Activated T-helper 1 cell treated with anti-CD3 and anti-CD28 coated beads, Interleukin-12 subunit alpha, Interleukin-12 subunit beta, Interleukin-2, Interleukin-4 antibody, amounts not matched to agents 30 ng/mL and 10 ng/mL and 1 ng/mL, durations not matched to agents 14 hours and 24 hours and 36 hours (primary cell): ENCODE measurements around the gene MAGI1. TPM values are rescaled to one million over a fixed set of nuclear protein-coding genes. Genes with fewer than 3 reads are reported as not detected.

Experiments used
- DNase-seq: peaks from one replicate; pipeline ENCODE4 v3.0.0; 2021; ENCODE audit warnings: low spot score
- H3K27ac Mint-ChIP-seq: one replicate; pipeline ENCODE4 v1.8.0; 2021; ENCODE audit warnings: mild to moderate bottlenecking, mixed read lengths
- H3K27me3 Mint-ChIP-seq: one replicate; pipeline ENCODE4 v1.8.0; 2022; ENCODE audit warnings: mild to moderate bottlenecking, moderate library complexity, mixed read lengths; ENCODE audit not compliant: insufficient read depth
- H3K36me3 Mint-ChIP-seq: one replicate; pipeline ENCODE4 v1.8.0; 2021; ENCODE audit warnings: low read depth, mixed read lengths
- H3K4me1 Mint-ChIP-seq: one replicate; pipeline ENCODE4 v1.8.0; 2021; ENCODE audit warnings: low read depth, mixed read lengths
- H3K4me3 Mint-ChIP-seq: one replicate; pipeline ENCODE4 v1.8.0; 2021; ENCODE audit warnings: mild to moderate bottlenecking, moderate library complexity, mixed read lengths
- H3K9me3 Mint-ChIP-seq: one replicate; pipeline ENCODE4 v1.8.0; 2021; ENCODE audit warnings: mixed read lengths
- intact Hi-C: fragments of 100-400 bp; cut with micrococcal nuclease; formaldehyde crosslinking; loops from one replicate; pipeline ENCODE4 v1.15.1; 2024
- total RNA-seq: library from RNA; stranded (reverse); gene quantifications from 2 replicates; pipeline ENCODE4 v1.2.3, GENCODE V29; 2022

The MAGI1 gene
- total RNA-seq, 1 donor from 2014 or later: 0.75 TPM

DNA sequence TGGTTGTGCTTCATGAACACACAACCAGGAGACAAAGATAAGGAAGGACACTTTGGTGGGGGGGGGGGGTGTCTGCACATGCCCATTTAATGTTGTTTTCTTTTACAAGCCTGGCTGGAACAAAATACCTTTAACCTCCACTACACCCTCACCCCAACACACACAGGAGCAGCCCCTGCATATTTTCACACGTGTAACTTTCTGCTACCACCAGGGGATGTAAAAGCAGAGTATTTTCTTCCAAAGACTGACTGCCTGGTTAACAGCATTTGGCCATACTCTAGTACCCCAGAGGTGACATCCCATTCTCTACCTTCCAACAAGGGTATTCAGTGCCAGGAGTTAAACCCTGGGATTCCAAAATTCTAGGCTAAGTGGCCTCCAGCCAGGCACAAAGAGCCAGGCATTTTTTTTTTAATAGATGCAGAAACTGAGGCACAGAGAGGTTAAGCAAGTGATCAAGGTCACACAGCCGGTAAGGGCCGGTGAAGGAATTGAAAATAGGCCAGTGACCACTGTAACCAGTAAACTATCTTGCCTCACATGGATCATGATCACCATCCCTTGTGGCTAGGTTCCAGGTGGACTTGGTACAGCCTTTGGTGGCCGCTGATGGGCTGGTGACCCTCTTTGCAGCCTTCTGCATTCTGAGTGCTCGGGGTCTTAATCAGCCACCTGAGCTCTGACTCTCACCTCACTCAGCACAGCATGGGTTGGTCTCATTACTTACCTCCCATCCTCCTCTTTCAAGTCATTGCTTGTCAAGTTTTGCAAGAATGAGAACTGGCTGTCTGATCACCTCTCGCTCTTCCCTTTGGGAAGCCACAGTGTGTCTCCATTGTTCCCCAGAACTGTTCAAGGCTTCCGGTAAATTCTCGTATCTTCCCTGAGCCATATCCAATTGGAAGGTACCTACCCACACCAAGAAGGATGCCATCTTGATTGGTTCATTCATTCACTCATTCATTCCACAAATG is 20.4 kb downstream of the MAGI1 start:
- Mint-ChIP-seq H3K4me1 (no peaks in the 10 kb centered on the region), H3K27ac (no peak overlapping the region), H3K36me3 (no peaks in the 10 kb centered on the region), H3K4me3 (no peak overlapping the region), H3K9me3 (no peaks in the 10 kb centered on the region), H3K27me3 (peaks cover 1% of the 10 kb centered on the region)
- DNase-seq: no peak
- intact Hi-C loops: no loop called here

DNA sequence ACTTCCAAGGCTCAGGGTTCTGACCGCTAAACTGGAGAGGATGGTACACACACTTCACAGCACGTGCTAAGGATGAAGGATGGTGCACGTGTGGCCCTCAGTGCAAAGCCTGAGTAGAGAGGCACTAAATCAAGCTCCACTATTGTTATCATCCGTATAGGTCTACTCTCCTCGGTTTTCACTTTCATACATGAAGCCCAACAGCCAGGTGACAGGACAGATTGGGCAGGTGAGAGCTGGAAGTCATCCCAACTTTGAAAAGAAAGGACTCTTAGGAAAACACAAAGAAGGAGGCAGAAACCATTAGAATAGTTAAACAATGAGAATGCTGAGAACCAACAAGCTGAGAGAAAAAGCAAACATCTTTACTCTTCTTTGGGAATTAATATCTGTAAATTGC is 21.1 kb downstream of the MAGI1 start:
- Mint-ChIP-seq H3K27ac (no peak overlapping the region), H3K9me3 (no peaks in the 10 kb centered on the region), H3K27me3 (peaks cover 1% of the 10 kb centered on the region), H3K36me3 (no peaks in the 10 kb centered on the region), H3K4me3 (no peak overlapping the region), H3K4me1 (no peaks in the 10 kb centered on the region)
- intact Hi-C loops: no loop called here
- no peak for DNase-seq

DNA sequence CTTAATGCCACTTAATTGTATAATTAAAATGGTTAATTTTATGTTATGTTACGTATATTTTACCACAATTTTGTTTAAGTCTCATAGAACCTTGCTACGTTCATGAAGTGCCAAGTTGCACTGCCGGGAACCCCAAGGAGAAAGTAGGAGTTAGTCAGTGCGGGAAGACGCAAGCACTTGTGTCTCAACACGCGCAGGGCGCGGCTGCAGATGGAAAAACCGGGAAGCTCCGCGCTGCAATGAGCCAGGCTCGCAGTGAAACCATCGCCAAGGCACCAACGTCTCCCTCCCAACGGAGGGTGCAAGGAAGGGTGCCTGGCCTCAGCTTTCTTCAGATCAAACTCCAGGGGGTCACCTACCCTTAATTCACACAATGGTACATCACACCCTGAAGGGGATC is 21.6 kb downstream of the MAGI1 start:
- Mint-ChIP-seq H3K9me3 (no peaks in the 10 kb centered on the region), H3K36me3 (no peaks in the 10 kb centered on the region), H3K4me1 (no peaks in the 10 kb centered on the region), H3K4me3 (no peak overlapping the region), H3K27me3 (peaks cover 1% of the 10 kb centered on the region), H3K27ac (no peak overlapping the region)
- no peak for DNase-seq
- intact Hi-C loops: no loop called here

DNA sequence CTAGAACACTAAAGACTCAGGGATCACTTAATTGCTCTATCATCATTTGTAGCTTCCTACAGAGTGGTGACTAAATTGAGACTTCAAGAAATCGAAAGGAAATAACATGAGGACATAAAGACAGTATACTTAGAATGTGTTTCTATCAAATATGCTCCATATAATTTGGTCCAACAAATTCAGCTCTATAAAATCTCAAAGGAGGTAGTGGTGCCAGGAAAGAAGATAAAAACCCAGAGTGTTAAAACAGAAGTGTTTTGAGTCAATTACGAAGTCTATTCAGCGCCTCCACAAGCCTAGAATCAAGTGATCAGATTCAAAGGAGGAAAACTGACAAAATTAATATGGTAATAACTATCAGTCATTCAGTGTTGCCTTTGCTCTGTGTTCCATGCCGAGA is 22.9 kb downstream of the MAGI1 start:
- H3K9me3 Mint-ChIP-seq: no peaks in the 10 kb centered on the region

DNA sequence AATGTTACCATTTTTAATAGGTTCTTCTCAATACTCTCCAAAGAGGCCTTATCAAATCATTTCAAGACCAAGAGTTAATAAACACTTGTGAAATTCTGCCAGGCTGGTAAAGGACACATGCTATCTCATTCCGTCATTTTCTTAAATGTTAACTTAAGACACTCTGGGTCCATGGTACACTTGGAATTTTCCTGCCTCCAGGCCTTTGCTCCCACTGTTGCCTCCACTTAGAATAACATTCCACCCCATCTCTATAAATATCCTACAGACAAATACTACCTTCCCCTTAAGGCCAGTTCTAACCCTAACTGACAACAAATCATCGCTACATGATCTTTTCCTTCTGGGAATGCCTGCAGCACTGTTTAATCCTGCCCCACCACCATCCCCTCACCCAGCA is 24.1 kb downstream of the MAGI1 start:
- no peaks in the 10 kb centered on the region for H3K9me3 Mint-ChIP-seq
- no peaks in the 10 kb centered on the region for H3K4me1 Mint-ChIP-seq
- no peak for DNase-seq
- H3K36me3 Mint-ChIP-seq: no peaks in the 10 kb centered on the region
- H3K27ac Mint-ChIP-seq: no peak overlapping the region
- intact Hi-C loops: no loop called here
- no peak overlapping the region for H3K4me3 Mint-ChIP-seq
- no peaks in the 10 kb centered on the region for H3K27me3 Mint-ChIP-seq

More for the DNA sequence above, 22.9 kb downstream of the MAGI1 start:
- no peak for DNase-seq
- Mint-ChIP-seq H3K27ac (no peak overlapping the region), H3K27me3 (peaks cover 1% of the 10 kb centered on the region), H3K4me3 (no peak overlapping the region), H3K36me3 (no peaks in the 10 kb centered on the region), H3K4me1 (no peaks in the 10 kb centered on the region)
- intact Hi-C loops: no loop called here

DNA sequence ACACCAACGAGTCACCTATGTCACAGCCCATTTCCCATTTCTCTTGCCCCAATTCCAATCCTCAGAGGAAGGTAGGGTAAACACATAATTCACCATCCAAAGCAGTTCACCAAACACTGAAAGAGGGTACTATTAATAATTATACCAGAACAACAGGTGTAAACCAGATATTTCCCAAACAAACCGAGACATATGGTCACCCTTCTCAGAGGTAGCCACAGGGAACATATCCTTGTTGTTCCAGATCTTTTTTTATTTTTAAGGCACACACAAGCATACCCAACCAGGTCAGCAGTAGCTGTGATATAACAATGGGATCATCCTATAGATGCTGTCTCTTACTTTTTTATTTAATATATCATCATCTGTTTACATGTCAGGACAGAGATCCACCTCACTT is 24.7 kb downstream of the MAGI1 start:
- no peak overlapping the region for H3K27ac Mint-ChIP-seq
- no peak overlapping the region for H3K4me3 Mint-ChIP-seq
- H3K4me1 Mint-ChIP-seq: no peaks in the 10 kb centered on the region
- no peaks in the 10 kb centered on the region for H3K36me3 Mint-ChIP-seq
- no peaks in the 10 kb centered on the region for H3K9me3 Mint-ChIP-seq
- no peak for DNase-seq
- intact Hi-C loops: no loop called here
- no peaks in the 10 kb centered on the region for H3K27me3 Mint-ChIP-seq

DNA sequence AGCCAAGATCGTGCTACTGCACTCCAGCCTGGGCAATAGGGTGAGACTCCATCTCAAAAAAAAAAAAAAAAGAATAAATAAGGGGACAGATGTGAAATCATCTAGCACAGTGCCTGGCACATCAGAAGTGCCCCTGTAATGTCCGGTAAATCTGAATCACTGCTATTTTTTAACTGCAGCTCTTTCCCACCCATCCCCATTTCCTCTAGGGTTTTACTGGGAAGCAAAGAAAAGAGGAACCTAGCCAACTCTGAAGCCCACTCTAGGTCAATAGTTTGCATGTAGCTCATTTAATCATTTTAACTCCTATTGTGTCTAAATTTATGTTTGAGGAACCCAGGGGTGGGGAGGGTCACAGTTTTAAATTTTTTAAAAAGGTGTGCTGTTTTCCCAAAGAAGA is 26.0 kb downstream of the MAGI1 start:
- H3K27me3 Mint-ChIP-seq: no peaks in the 10 kb centered on the region
- intact Hi-C loops: no loop called here
- H3K9me3 Mint-ChIP-seq: no peaks in the 10 kb centered on the region
- H3K4me3 Mint-ChIP-seq: no peak overlapping the region
- no peak for DNase-seq
- no peak overlapping the region for H3K27ac Mint-ChIP-seq
- H3K36me3 Mint-ChIP-seq: no peaks in the 10 kb centered on the region
- no peaks in the 10 kb centered on the region for H3K4me1 Mint-ChIP-seq

DNA sequence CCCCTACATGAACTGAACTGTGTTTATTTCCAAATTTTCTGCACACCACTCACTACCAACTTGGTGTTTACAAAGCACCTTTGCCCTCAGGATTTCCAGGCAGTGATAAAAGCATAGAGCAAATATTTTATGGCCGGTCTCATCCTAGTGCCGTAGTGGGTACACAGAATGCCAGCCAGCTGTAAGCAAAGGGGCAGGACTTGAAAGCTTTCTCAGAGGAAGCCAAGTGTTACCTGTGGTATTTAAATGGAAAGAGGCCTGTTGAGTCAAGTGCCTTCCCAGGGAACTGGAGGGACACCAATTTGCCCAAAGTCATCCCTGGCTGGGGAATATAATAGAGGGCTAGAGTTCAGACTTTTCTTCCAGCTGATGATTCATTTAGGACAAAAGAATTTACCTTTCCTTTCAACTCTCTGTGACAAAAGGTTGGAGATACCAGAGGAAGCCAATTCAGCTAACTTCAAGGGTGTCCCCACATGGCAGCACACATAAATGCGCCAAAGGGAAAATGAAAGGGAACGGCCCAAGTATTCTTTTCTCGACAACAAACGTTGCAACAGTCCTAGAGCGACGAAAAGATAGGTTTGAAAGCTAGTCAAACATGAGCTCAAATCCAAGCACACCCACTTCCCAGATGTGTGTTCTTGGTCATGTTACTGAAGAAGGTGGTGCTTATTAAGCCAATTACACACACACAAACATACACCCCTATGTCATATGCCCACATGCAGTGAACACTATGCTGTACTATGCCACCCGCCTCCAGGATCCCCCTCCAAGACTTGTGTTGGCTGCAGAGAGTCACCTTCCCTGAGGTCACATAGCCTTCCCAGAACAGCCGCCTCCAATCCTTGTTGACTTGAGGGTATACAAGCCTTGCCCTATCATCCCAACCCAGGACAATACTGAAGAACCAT is 27.7 kb downstream of the MAGI1 start:
- no peaks in the 10 kb centered on the region for H3K27me3 Mint-ChIP-seq

DNA sequence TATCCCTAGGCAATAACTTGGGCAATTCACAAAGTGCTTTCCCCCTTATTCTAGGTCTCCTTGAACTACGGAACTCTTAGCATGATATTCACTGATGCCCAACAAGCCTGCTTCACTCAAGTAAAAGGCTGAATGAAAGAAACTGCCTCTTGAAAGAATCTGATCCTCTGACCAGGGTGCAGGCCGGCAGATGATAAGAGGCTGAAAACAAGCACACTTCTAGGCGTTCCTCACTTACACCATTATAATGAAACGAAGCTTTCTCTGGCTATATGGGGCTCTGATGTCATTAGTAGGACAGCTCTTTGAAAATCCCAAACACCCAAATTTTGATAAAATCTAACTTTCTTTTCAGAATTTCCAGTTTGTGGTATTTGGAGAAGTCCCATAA is 28.4 kb downstream of the MAGI1 start:
- Mint-ChIP-seq H3K9me3 (no peaks in the 10 kb centered on the region), H3K4me1 (no peaks in the 10 kb centered on the region), H3K4me3 (no peak overlapping the region), H3K27me3 (peaks cover 2% of the 10 kb centered on the region), H3K27ac (no peak overlapping the region), H3K36me3 (no peaks in the 10 kb centered on the region)
- intact Hi-C loops: no loop called here
- no peak for DNase-seq

More for the DNA sequence above, 27.7 kb downstream of the MAGI1 start:
- no peak overlapping the region for H3K27ac Mint-ChIP-seq
- H3K36me3 Mint-ChIP-seq: no peaks in the 10 kb centered on the region
- no peaks in the 10 kb centered on the region for H3K4me1 Mint-ChIP-seq
- intact Hi-C loops: no loop called here
- no peak for DNase-seq
- no peak overlapping the region for H3K4me3 Mint-ChIP-seq
- H3K9me3 Mint-ChIP-seq: no peaks in the 10 kb centered on the region

DNA sequence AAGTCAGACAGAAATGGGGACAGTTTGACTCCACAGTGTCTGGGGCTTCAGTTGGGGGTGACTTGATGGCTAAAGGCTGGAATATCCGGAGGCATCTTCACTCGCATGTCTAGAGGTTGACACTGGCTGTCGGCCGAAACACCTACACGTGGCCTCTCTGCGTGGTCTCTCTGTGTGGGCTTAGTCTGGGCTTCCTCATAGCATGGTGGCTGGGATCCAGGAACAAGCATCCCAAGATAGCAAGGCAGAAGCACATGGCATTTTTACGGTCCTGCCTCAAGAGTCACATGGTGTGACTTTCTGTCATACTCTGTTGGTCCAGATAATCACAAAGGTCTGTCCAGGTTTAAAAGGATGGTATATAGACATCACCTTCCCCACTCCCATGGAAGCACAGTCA is 34.5 kb downstream of the MAGI1 start:
- no peaks in the 10 kb centered on the region for H3K9me3 Mint-ChIP-seq
- no peaks in the 10 kb centered on the region for H3K36me3 Mint-ChIP-seq
- no peak overlapping the region for H3K4me3 Mint-ChIP-seq
- H3K27me3 Mint-ChIP-seq: peaks cover 3% of the 10 kb centered on the region
- no peak overlapping the region for H3K27ac Mint-ChIP-seq
- intact Hi-C loops: no loop called here
- no peaks in the 10 kb centered on the region for H3K4me1 Mint-ChIP-seq
- no peak for DNase-seq

DNA sequence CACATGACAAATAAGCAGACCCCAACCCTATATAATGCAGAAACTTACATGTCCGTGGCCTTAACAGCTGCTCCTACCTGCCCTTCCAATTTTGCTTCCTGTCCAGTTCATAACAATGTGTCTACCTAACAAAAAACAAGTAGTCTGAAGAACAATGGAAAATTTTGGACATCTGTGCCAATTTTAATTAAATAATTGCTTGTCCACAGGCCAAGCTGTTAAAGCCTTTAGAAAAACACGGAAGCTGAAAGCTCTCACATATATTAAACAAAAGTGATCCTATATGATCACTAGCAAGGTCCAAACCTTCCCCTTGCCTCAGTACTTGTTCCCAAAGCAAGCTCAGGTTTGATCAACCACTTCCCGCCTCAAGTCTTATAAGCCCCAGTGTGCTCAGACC is 37.1 kb downstream of the MAGI1 start:
- peaks cover 3% of the 10 kb centered on the region for H3K27me3 Mint-ChIP-seq
- no peaks in the 10 kb centered on the region for H3K4me1 Mint-ChIP-seq
- intact Hi-C loops: no loop called here
- no peak overlapping the region for H3K27ac Mint-ChIP-seq
- no peak overlapping the region for H3K4me3 Mint-ChIP-seq
- no peak for DNase-seq
- no peaks in the 10 kb centered on the region for H3K36me3 Mint-ChIP-seq
- no peaks in the 10 kb centered on the region for H3K9me3 Mint-ChIP-seq

DNA sequence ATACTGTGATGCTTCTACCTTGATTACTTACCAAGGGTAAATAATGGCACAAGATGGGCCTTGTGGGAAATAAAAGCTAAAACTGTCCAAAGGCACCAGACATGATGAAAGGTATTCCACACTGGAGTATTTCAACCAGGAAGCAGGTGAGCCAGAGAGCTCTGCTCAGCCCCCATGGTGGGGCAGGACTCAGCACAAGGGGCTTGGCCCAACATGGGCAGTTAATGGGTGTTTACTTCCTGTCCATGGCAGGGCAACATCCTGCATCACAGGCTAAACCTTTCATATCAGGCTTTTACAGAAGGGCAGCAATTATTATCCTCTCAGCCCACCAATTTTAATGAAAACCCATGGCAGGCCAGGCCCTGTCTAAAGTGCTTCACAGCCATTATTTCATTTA is 38.2 kb downstream of the MAGI1 start:
- intact Hi-C loops: no loop called here
- H3K36me3 Mint-ChIP-seq: no peaks in the 10 kb centered on the region
- H3K4me1 Mint-ChIP-seq: no peaks in the 10 kb centered on the region
- H3K27me3 Mint-ChIP-seq: peaks cover 2% of the 10 kb centered on the region
- no peak overlapping the region for H3K27ac Mint-ChIP-seq
- no peak overlapping the region for H3K4me3 Mint-ChIP-seq
- DNase-seq: no peak
- no peaks in the 10 kb centered on the region for H3K9me3 Mint-ChIP-seq

DNA sequence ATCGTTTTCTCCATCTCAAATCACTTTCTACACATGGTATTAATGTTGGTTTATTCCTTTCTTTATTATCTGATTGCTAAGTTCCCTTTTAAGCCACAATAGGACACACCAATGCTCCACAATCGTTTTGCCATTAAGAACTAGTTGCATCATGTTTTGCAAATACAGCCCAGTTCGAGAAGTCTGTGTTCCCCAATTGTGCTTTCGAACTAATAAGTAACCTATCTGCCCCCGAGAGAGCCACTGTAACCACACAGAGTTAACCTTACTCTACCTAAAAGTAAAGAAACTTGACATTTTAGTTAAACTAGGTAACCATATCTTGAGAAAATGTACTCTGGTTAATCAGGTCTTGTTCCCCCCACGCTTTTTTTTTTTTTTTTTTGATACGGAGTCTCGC is 39.1 kb downstream of the MAGI1 start:
- Mint-ChIP-seq H3K27me3 (no peaks in the 10 kb centered on the region), H3K4me1 (no peaks in the 10 kb centered on the region), H3K27ac (no peak overlapping the region), H3K36me3 (no peaks in the 10 kb centered on the region), H3K4me3 (no peak overlapping the region), H3K9me3 (no peaks in the 10 kb centered on the region)
- DNase-seq: no peak
- intact Hi-C loops: no loop called here
